Prostate gland (tissue), 2 donors: ENCODE results near the gene WDR20. TPM values are rescaled to one million over a fixed set of nuclear protein-coding genes. Genes with fewer than 3 reads are reported as not detected.
"Not testable (repeated sequence)": the region's sequence is repeated elsewhere in the genome, so short reads cannot be mapped to it uniquely, and the experiment has no call there.

Source experiments
- DNase-seq: peaks from one replicate; pipeline ENCODE4 v3.0.0-alpha.2; 2019; ENCODE audit warnings: low spot score
- H3K27ac ChIP-seq, 2 donors: fragments of 200-600 bp; sonication (generic); 2 replicates each; pipeline ENCODE4 v1.5.1; 2017 to 2019
- H3K27me3 ChIP-seq: fragments of 200-600 bp; sonication (generic); replicated peaks from 2 replicates; pipeline ENCODE4 v1.5.1; 2019; ENCODE audit not compliant: insufficient read depth
- H3K36me3 ChIP-seq, 2 donors: fragments of 200-600 bp; sonication (generic); 1 replicate in 1 of 2; 2 replicates in 1 of 2; pipeline versions ENCODE4 v1.5.1 to v1.8.1; 2017 to 2019
- H3K4me1 ChIP-seq: fragments of 200-600 bp; sonication (generic); replicated peaks from 2 replicates; pipeline ENCODE4 v1.5.1; 2019
- H3K4me3 ChIP-seq, 2 donors: fragments of 200-600 bp; sonication (generic); 2 replicates each; pipeline ENCODE4 v1.5.1; 2017 to 2019
- H3K9me3 ChIP-seq: fragments of 200-600 bp; sonication (generic); 2 replicates; pipeline ENCODE4 v1.5.1; 2017
- CTCF ChIP-seq, 4 experiments: fragments of 200-600 bp in 2 of 4; fragments of 450-650 bp in 2 of 4; sonication (generic) in 2 of 4; IDR thresholded peaks; 1 replicate in 3 of 4; 2 replicates in 1 of 4; pipeline ENCODE4 v1.5.1; 2016 to 2019; ENCODE audit warnings: antibody characterized with exemption in 4 of 4, mild to moderate bottlenecking in 2 of 4, moderate library complexity in 2 of 4
- POLR2A ChIP-seq: fragments of 450-650 bp; IDR thresholded peaks from one replicate; pipeline ENCODE4 v1.6.1; 2016; ENCODE audit warnings: antibody characterized with exemption, mild to moderate bottlenecking
- POLR2AphosphoS5 ChIP-seq: sonication (generic); formaldehyde crosslinking; IDR thresholded peaks from one replicate; pipeline ENCODE4 v1.6.1; 2017; ENCODE audit warnings: antibody characterized with exemption
- WGBS: methylation state at CpG from one replicate; pipeline ENCODE4 v1.1.5; 2018; 5-methylcytosine and 5-hydroxymethylcytosine counted together
- intact Hi-C: fragments of 100-400 bp; cut with DNase I; formaldehyde crosslinking; loops from one replicate; pipeline ENCODE4 v1.14.2; 2022
- total RNA-seq, 2 donors: library from RNA; depleted of rRNA; stranded (reverse); fragments of >200 nt; gene quantifications; one replicate each; pipeline ENCODE4 v1.1.0, GENCODE V29; 2016

The WDR20 gene
- total RNA-seq, 2 donors from 2014 or later: 36.6 to 38.6 TPM

- WGBS: 38% methylated on average over 19 of the region's 19 CpGs
- H3K4me3 ChIP-seq: no peak overlapping the region
Observed at GRCh38 chr14:102235275-102235897, 95.7 kb downstream of the WDR20 start.

GRCh38 chr14:102236026-102236425 is 96.3 kb downstream of the WDR20 start:
- Histone ChIP-seq H3K36me3 (no peaks in the 10 kb centered on the region), H3K4me3 (no peak overlapping the region), H3K27ac (no peak overlapping the region), H3K4me1 (no peaks in the 10 kb centered on the region), H3K9me3 (no peaks in the 10 kb centered on the region), H3K27me3 (no peaks in the 10 kb centered on the region)
- intact Hi-C loops: no loop called here
- WGBS: 95% methylated on average over 12 of the region's 12 CpGs
- TF ChIP-seq POLR2A: no peak
- no peak for TF ChIP-seq CTCF (IDR thresholded peaks at IDR 0.05)
- no peak for TF ChIP-seq POLR2AphosphoS5
- no peak for DNase-seq

More at GRCh38 chr14:102235275-102235897, 95.7 kb downstream of the WDR20 start:
- no peak overlapping the region for H3K27ac ChIP-seq
- intact Hi-C loops: loop anchor here (1.0 kb wide), 1 partner anchor 79 kb away; no protein-coding TSS in a partner anchor
- peak; percentile 84 for DNase-seq
- TF ChIP-seq POLR2AphosphoS5 (peak; percentile 72), POLR2A (no peak), CTCF (IDR thresholded peaks at IDR 0.05) (peak; percentile 54 to 84 (median 78))
- H3K36me3 ChIP-seq: no peaks in the 10 kb centered on the region
- no peaks in the 10 kb centered on the region for H3K9me3 ChIP-seq
- H3K4me1 ChIP-seq: no peaks in the 10 kb centered on the region
- H3K27me3 ChIP-seq: no peaks in the 10 kb centered on the region

- WGBS: 63% methylated on average over 4 of the region's 4 CpGs
- H3K36me3 ChIP-seq: no peaks in the 10 kb centered on the region
Observed at GRCh38 chr14:102238131-102238530, 98.4 kb downstream of the WDR20 start.

GRCh38 chr14:102238766-102239165 is 99.1 kb downstream of the WDR20 start:
- Histone ChIP-seq H3K36me3 (no peaks in the 10 kb centered on the region), H3K9me3 (no peaks in the 10 kb centered on the region), H3K4me3 (no peak overlapping the region), H3K4me1 (no peaks in the 10 kb centered on the region), H3K27ac (no peak overlapping the region), H3K27me3 (no peaks in the 10 kb centered on the region)
- intact Hi-C loops: no loop called here
- DNase-seq: no peak
- WGBS: 94% methylated on average over 3 of the region's 3 CpGs
- TF ChIP-seq POLR2AphosphoS5 (no peak), CTCF (IDR thresholded peaks at IDR 0.05) (no peak), POLR2A (no peak)

More at GRCh38 chr14:102238131-102238530, 98.4 kb downstream of the WDR20 start:
- intact Hi-C loops: no loop called here
- Histone ChIP-seq H3K27ac (no peak overlapping the region), H3K9me3 (no peaks in the 10 kb centered on the region), H3K4me3 (no peak overlapping the region), H3K4me1 (no peaks in the 10 kb centered on the region), H3K27me3 (no peaks in the 10 kb centered on the region)
- TF ChIP-seq CTCF (IDR thresholded peaks at IDR 0.05) (no peak), POLR2AphosphoS5 (no peak), POLR2A (no peak)
- DNase-seq: no peak

- Histone ChIP-seq H3K36me3 (no peaks in the 10 kb centered on the region), H3K4me3 (no peak overlapping the region), H3K27me3 (no peaks in the 10 kb centered on the region), H3K9me3 (no peaks in the 10 kb centered on the region), H3K4me1 (no peaks in the 10 kb centered on the region), H3K27ac (no peak overlapping the region)
- WGBS: 89% methylated on average over 4 of the region's 4 CpGs
- intact Hi-C loops: no loop called here
- TF ChIP-seq POLR2A (no peak), POLR2AphosphoS5 (no peak), CTCF (IDR thresholded peaks at IDR 0.05) (no peak)
- no peak for DNase-seq
Observed at GRCh38 chr14:102239231-102239630, 99.5 kb downstream of the WDR20 start.

- H3K4me1 ChIP-seq, H3K27me3 ChIP-seq, H3K4me3 ChIP-seq, H3K27ac ChIP-seq, H3K9me3 ChIP-seq, DNase-seq, intact Hi-C loops, H3K36me3 ChIP-seq: not testable (repeated sequence)
- 97% methylated on average over 5 of the region's 5 CpGs for WGBS
Observed at GRCh38 chr14:102240481-102240880, 100.8 kb downstream of the WDR20 start.
